Astrocyte of the spinal cord (primary cell): ENCODE results near the gene TAF1A.

Source experiments
- DNase-seq: peaks from one replicate; pipeline ENCODE4 v3.0.0; 2011; ENCODE audit warnings: low read depth, low spot score
- H3K4me3 ChIP-seq: 2 replicates; pipeline ENCODE4 v1.5.1; 2011; ENCODE audit warnings: low read depth, mild to moderate bottlenecking, low read length, moderate library complexity
- in situ Hi-C: cut with HindIII; loops from 2 replicates; pipeline ENCODE4 v1.10.0; 2017; ENCODE audit warnings: low sequenced_read_pairs
- TF ChIP-seq, protein P1 (sequence below): IDR thresholded peaks from 2 replicates; pipeline ENCODE4 v1.5.1; 2012; ENCODE audit warnings: low read depth, mild to moderate bottlenecking, low read length, inconsistent platforms

Gene TAF1A

DNA sequence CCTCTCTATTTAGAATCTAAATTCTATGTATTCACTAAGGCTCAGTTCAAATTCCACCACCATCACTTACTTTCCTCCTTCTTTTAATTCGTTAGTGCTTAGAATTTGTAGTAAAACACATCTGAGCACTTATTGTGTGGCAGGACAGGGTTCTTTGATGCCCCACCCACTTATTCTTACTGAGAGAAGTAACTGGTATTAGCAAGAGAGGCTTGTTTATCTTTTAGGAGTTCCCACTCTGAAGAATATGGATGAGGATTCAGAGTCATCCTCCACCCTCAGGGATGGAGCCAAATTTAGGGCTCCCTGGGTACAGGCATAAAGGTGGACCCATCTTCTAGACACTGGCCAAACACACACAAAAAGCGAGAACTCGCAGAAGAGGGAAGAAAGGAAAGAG, 11.5 kb upstream of the TAF1A start:
- TF ChIP-seq, protein P1, sequence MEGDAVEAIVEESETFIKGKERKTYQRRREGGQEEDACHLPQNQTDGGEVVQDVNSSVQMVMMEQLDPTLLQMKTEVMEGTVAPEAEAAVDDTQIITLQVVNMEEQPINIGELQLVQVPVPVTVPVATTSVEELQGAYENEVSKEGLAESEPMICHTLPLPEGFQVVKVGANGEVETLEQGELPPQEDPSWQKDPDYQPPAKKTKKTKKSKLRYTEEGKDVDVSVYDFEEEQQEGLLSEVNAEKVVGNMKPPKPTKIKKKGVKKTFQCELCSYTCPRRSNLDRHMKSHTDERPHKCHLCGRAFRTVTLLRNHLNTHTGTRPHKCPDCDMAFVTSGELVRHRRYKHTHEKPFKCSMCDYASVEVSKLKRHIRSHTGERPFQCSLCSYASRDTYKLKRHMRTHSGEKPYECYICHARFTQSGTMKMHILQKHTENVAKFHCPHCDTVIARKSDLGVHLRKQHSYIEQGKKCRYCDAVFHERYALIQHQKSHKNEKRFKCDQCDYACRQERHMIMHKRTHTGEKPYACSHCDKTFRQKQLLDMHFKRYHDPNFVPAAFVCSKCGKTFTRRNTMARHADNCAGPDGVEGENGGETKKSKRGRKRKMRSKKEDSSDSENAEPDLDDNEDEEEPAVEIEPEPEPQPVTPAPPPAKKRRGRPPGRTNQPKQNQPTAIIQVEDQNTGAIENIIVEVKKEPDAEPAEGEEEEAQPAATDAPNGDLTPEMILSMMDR: no peak

DNA sequence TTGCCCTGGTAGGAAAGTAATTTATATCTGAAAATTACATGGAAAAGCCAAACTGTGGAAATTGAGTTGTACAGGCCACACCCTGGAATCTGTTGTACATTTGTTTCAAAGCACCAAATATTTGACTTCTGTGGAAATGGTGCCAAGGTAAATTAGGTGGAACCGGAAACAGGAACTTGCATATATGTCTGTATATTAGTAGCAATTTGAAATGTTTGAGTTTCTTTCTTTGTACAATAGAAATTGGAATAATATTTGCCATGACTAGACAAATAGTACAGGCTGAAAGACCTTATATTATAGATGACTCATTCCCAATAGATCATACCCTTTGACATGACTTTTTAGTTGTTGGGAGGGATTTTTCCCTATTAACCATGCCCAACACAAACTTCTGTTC, 10.5 kb upstream of the TAF1A start:
- TF ChIP-seq, protein P1: no peak
- no peak for DNase-seq
- H3K4me3 ChIP-seq: no peak overlapping the region
- in situ Hi-C loops: no loop called here

More for the DNA sequence above, 11.5 kb upstream of the TAF1A start:
- no peak overlapping the region for H3K4me3 ChIP-seq
- in situ Hi-C loops: no loop called here
- DNase-seq: no peak

DNA sequence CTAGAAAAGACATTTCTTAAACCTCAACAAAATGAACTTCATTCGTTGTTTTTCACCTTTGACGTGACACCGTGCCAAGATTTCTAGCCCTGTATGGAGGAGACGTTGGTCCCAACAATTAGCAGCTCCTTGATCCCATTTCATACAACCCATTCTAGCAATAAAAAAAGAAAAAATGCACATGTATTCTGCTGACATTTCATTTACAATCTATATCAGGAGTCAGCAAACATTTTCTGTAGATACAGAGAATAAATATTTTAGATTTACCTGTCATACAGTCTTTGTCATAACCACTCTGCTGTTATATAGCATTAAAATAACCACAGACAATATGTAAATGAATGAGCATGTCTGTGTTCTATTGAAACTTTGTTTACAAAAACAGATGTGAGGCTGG, 7.0 kb upstream of the TAF1A start:
- TF ChIP-seq, protein P1: no peak
- in situ Hi-C loops: no loop called here

DNA sequence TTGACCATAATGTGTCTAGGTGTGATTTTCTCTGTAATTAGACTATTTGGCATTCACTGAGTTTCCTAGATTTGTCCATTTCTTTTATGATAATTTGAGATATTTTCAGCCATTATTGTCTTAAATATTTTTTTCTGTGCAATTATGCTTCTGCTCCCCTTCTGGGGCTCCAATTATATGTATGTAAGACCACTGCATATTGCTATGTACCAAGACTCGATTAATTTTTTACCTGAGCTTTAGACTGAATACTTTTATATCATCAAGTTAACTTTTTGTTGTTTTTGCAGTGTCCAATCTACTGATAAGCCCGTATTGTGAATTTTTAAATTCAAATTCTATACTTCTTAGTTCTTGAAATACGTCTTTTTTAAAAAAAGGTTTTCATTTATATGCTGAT, 5.1 kb upstream of the TAF1A start:
- in situ Hi-C loops: no loop called here
- DNase-seq: no peak
- H3K4me3 ChIP-seq: no peak overlapping the region
- TF ChIP-seq, protein P1: no peak

More for the DNA sequence above, 7.0 kb upstream of the TAF1A start:
- H3K4me3 ChIP-seq: no peak overlapping the region
- DNase-seq: no peak

DNA sequence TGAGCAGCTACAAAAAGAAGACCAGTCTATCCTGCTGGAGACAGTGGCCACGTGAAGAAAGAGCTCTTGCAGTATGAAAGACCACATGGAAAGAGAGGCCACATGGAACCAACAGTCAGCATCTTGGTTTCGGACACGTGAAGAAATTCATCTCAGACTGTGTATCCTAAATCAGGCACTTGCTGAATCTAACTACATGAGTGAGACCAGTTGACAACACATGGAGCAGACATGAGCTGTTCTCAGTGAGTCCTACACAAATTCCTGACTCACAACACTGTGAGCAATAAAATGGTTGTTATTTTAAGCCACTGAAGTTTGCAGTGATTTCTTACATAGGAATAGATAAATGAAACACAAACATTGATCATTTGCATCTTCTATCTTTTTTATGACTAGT, 2.4 kb upstream of the TAF1A start:
- no peak for DNase-seq
- TF ChIP-seq, protein P1: no peak
- in situ Hi-C loops: no loop called here
- no peak overlapping the region for H3K4me3 ChIP-seq

DNA sequence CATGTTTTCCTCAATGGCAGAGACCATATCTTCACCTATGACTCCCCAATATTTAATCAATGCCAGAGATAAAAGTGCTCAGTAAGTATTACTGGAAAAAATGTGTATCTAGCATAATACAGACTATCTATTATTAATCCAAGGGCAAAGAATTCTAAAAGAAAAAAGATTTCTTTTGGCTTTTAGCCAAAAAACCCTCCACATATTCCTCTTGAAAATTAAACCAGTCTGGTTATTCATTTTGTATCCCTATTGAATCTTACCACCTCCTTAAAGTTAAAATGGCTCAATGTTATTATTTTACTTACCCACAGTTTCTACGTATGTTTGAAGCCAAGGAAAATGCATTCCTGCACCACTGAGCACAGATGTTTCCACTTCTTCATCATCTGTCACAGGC, 1.6 kb downstream of the TAF1A start:
- no peak for DNase-seq
- TF ChIP-seq, protein P1: no peak
- in situ Hi-C loops: no loop called here
- no peak overlapping the region for H3K4me3 ChIP-seq

DNA sequence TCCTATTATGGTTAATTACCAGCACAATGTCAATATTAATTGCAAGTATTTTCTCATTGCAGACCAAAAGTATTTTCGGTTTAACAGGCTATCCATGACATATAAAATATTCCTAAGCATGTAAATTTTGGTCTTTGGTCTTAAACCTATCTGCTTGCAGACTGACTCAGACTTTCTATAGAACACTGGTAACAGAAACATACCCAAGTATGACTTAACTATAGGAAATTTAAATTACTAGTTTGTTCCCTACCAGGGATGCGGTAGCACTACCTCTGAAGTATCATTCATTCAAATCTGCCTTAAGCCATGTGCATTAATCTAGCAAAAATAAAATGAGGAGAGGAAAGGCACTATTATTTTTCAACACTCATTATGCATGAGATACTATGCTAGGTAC, 2.9 kb downstream of the TAF1A start:
- H3K4me3 ChIP-seq: no peak overlapping the region
- in situ Hi-C loops: no loop called here
- TF ChIP-seq, protein P1: no peak
- DNase-seq: no peak
